Stimulated activated CD4-positive, alpha-beta T cell treated with anti-CD3 and anti-CD28 coated beads, Interleukin-2, amount 100 ng/mL, for 24 hours (primary cell): ENCODE measurements around the gene SC5D.

Experiments used
- DNase-seq, 2 donors: peaks; one replicate each; pipeline ENCODE4 v3.0.0-alpha.2; 2020

Gene SC5D

DNA sequence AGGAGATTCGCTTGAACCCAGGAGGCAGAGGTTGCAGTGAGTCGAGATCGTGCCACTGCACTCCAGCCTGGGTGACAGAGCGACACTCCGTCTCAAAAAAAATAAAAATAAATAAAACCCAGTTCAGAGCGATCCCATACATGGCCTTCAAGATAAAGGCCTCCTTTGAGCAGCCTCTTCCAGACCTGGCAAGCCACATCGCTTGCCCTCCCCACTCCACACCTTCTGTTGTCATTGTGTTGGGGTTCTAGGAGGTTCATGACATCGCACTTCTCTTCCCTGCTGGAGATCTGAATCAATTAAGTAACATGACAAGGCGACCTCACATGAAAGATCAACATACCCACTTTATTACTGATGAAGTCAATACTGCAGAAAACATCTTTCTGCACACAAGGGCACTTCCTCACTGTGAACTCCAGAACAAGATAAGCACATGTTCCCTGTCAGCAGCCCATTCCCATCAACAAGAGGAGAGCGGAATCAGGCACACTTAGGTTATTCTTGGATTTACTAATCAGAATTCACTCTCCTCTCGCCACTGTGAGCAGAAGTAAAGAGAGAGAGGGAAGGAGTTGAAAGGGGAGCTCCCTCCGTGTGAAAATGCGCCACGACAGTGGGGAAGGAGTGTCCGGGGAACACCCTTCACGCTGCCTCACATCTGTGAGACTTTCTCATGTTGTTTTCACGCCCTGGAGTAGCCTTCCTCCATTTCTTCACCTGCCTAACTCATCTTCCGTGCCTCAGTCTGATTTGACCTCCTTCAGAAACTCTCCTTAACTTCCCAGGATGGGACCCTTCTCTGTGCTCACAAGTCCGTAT lies 38.3 kb downstream of the SC5D start:
- DNase-seq: no peak

DNA sequence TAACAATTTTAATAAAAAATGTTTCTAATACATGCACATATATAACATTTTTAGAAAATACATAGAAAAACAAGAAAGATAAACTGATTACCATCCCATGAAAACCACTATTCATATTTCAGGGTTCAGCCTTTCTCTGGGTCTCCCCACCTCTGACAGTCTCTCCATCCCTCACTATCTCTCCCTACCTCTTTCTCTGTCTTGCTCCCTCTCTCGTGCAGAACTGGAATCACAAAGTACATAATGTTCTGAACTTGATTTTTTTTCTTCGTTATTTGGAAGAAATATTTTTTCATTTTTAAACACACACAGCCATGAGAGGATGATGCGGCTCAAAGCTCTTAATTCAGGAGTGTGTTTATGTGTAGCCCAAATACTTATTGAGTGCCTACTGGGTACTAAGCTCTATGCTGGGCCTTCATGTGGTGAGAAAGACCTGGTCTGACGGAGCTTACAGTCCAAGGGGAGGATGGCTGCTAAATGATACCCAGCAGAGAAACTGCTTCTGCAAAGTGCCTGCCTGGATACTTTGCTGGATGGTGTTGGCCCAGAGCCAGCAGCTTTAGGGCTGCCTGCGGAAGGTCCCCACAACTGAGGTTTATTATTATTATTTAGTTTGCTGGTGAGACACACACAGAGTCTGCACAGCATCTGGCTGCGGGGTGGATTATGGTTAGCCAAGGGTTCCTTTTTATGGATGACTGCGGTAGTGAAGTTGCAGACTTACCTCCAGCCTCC lies 42.6 kb downstream of the SC5D start:
- DNase-seq: no peak

DNA sequence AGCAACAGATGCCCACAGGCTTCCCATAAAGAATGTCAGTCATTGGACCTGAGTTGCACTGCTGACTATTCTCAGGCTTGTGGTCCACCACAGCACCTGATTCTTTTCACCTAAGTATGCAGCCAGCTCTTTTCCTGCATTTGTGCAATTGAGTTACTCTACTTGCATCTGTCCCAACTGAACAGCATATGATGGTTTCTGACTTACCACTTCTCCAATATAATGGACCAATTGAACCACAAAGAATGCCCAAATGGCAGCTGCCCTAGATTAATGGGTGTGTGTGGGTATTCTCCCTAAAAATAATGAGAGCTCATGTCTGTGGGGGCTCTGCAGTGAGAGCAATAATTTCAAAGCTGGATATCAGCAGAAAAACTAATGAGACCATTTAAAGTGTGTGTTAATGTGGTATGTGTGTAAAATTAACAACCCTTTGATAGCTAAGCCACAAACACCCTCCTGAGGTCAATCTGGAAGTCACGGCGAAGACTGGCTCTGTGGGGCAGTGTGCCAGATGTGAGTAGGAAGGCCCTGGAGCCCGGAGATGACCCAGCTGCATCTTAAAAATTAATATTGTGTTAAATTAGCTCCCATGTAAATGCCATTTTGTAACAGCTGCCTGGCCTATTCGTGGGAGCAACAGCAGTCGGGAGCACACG lies 43.8 kb downstream of the SC5D start:
- DNase-seq: no peak

DNA sequence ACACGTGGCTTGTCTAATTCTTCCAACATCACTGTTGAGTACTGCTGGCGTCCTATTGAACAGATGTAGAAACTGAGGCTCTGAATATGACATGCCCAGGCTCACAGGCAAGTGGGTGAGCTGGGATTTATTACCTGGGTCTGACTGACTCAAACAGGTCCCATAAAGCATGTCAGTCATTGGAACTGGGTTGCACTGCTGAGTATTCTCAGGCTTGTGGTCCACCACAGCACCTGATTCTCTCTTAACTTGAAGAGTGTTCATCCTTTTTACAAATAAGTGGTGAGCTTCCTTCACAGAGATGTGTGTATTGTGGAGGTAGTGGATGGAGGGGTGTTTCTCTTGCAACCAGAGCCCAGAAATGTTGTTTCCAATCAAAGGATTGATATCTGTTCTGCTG lies 44.5 kb downstream of the SC5D start:
- DNase-seq: no peak

DNA sequence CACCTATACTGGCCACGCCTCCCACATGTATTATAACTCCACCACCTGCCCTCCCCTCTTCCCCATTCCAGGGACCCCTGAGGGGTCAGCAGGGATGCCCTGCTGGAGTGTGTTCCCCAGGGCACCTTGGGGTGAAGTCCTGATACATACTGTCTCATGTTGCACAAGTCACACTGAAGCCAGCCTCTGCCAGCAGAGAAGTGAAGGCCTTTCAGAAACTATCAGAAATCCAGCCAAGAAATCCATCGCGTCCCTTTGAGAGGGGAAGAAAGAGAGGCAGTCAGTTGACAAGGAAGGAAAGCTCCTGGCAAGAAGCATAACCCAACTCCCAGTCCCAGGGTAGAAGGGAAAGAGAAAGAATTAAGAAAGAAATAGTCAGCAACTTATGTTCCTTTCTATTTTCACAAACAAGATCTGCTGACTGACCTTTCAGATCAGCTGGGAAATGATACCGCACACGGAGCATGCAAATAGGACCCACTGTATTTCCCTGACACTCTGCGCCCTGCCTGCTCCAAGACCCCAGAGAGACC lies 45.2 kb downstream of the SC5D start:
- DNase-seq: no peak

DNA sequence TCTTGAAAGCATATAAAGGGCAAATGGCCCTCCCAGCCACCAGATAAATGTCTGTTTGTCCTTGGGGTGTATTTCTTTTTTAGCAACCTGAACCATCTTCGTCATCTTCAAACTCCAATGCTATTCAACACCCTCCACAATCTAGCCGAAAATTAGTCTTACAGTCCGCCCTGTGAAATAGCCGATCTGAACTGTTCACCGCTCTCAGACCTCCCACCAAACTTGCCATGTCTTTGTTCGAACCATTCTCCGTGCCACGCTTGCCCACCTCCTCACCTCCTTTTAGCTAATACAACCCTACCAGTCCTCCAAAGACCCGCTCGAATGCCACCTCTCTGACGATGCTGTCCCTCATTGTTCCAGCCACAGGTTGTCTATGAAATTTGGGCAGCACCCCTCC lies 46.0 kb downstream of the SC5D start:
- DNase-seq: no peak

DNA sequence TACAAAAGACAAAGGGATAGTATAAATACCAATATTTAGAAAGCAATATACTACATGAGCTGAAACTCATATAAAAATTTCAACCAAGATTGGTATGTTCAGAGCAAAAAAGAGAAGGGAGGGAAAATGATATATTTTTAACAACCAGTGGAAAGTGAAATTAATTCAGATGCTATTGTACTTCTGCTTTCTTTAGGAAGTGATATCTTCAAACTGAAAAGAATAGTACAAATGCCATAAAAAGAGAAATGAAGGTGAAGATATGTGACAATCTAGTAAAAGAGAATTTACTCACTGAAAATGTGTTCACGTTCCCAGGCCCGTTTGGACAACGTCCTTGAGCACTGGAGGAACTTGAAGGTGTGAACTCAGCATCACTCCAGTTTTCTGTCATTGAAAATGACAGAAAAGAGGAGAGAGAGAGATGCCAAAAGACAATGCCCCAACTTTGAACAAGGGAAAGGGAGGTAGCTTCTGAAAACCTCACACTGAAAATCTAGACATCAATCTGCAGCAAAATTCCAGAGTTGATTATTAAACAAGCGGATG lies 47.5 kb downstream of the SC5D start:
- no peak for DNase-seq

DNA sequence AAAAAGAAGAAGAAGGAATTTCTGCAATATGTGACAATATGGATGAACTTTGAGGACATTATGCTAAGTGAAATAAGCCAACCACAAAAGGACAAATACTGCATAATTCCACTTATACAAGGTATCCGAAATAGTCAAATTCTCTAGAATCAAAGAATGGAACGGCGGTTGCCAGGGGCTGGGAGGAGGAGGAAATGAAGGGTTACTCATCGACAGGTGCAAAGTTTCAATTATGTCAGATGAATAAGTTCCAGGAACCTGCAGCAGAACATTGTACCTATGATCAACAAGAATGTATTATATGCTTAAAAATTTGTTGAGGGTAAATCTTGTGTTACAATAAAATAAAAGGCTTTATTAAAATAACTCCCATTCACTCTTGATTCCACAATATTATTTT lies 49.0 kb downstream of the SC5D start:
- DNase-seq: no peak

DNA sequence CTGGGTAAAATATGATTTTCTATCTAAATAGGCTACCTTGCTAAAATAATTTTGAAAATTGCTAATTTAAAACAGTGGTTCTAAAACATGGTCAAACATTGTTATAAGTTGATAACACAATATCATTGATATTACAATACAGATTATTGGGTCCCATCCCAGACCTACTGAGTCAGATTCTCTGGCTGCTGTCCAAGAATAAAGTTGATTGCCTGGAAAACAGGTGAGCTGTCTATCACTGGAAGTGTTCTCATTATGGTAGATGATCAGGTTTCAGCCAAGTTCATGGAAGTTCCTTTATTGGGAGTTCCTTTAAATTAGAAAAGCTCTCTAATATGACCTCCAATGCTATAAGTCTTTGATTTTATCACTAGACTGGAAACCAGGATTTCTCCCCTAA lies 52.3 kb downstream of the SC5D start:
- DNase-seq: no peak

DNA sequence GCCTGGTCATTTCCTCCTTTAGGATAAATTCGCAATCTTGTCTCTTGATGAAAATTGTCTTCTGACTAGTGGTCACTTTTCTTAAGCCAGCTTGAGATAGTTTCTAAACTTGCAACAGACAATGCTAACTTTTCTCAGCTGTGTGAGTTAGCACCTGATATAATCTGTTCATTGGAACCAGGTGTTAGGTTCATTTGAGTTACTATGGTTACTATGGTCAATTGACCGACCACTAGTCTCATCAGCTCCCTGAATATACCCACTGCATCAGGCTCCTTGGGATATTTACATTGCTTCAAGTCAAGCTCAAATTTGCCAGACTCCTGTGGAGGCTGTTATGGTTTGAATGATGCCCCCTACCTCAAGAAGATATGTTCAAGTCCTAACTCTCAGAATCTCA lies 54.5 kb downstream of the SC5D start:
- DNase-seq: no peak

DNA sequence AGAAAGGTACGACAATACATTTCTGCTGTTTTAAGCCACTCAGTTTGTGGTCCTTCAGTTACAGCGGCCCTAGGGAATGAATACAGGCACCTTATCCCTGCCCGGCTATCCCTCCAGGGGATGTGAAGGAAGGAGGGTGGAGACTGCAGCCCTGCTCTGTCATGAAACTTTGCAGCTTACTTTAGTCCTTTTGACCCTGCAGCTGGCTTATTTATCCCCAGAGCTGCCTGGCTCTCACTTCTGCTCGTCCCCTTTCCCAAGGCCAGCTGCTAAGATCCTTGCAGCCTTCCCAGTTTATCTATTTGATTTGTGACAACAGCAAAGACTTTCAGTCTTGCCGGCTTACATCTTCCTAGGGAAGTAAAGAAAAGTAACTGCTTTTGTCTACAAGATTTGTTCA lies 55.2 kb downstream of the SC5D start:
- DNase-seq: no peak

DNA sequence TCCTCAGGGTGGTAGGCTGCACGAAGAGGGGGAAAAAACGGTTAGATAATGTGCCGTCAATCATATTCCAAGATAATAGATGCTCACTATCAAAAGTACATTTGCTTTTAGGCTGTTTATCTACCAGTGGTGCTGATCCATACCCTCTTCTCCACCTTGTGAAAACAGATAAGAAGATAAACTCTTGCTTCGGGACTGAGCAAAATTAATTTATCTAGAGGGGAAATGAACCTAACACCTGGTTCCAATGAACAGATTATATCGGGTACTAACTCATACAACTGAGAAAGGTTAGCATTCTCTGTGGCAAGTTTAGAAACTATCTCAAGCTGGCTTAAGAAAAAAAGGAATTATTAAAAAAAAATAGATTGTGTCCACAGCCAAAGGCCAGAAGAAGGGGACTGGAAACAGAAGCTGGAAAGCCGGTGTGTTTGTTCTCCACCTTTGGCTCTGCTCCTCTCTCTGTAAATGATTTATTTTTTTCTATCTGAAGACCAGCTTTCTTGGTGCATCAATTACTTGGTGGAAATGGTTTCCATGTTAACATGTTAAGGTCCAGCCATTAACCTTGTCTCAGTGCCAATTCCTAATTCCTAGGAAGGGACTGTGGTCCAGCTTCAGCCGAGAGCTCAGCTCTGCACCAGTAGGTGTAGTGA lies 55.8 kb downstream of the SC5D start:
- no peak for DNase-seq

DNA sequence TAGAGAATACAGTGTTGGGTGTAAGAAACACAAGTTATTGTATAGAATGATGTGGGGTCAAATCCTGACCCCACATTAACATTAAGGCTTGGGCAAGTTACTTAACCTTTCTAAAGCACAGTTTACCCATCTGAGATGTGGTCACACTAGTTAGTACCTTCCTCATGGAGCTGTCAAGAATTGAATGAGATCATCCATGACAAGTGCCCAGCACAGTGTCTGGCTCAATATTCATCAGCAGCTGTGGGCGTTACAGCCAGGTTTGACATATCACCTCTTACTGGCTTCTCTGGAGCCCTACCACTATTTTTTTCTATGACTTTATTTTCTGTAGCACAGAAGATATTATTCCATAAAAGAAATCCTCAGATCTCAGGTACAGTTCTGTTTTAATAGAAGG lies 57.2 kb downstream of the SC5D start:
- no peak for DNase-seq

DNA sequence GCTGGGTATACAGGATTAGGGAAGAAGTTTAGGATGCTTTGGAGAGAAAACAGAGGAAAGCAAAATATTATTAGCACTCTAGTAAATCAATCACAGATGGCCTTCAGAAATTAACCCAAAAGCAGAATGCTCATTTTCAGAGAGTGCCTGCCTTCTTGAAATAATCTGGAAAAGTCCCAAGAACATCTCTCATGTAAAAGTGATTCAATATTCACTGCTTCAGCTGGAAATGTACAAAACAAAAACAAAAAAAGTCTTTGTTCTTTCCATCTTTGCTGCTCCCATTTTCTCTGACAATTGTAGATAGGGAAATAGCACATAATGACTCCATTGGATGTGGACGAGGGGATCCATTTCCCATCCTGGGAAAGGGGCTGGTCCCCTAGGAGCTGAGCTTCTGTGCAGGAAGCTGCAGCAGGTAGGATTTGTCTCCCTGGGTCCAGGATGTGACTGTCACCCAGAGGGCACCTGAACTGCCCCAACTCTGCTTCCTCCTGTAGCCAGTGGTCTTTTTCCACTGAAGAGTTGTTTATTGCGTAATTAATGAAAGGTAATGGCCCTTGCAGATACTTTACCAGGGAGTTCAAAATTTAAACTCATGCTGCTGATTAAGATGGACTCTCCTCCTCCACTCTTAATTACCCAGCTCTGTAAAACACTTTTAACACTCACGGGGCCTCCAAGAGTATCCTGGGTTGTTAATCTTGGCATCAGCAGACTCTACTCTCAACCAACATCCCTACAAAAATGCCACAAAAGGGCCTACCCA lies 57.9 kb downstream of the SC5D start:
- DNase-seq: no peak

DNA sequence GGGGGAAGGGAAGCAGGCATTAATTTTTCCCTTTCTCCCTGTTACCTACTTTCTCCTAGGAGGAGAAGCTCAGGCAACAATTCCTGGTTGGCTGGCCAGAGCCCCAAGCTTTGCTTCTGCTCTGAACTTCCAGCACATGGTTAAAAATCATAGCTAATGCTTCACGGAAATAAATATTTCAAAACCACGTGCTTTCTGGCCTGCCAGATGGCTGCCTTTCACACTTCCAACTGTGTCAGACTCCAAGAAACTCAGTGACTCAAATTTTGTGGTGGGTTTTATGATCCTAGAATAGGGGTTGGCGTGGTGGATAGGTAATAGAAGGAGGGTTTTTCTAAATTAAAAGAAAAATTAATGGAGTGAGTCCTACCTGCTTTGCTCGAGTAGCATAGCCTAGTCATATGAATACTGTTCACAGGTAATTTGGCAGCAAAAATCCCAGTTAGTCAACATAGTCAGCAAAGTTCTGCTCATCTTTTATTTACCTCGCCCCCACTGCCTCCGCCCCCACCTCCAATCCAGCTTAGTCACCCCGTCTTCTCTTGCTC lies 58.6 kb downstream of the SC5D start:
- no peak for DNase-seq

DNA sequence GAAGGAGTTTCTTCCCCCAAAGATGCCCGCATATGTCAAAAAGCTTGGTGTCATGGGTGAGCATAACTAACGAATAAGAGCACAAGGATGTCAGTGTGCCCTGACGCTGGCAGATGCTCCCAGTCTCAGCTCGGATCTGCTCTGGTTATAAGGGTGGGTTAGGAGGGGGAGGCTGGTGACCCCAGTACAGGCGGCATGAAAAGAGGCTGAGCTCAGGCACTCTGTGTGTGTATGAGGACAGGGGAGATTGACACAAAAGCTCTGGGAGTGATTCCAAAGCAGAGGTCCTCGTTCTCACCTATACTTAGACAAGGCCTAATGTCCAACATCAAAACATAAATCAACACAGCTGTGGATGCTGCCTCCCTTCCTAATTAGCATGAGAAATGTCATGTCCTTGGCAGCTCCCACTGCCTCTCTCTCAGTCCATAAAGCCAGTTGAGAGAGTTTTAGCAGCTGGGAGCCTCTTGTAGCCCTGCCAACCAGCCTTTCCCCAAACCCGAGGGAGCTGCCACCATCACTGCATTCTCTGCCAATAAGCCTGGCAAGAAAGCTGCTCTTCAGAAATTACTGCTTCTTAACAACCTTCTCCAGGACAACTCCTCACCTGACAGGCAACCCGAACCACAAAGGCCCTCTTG lies 59.8 kb downstream of the SC5D start:
- no peak for DNase-seq

DNA sequence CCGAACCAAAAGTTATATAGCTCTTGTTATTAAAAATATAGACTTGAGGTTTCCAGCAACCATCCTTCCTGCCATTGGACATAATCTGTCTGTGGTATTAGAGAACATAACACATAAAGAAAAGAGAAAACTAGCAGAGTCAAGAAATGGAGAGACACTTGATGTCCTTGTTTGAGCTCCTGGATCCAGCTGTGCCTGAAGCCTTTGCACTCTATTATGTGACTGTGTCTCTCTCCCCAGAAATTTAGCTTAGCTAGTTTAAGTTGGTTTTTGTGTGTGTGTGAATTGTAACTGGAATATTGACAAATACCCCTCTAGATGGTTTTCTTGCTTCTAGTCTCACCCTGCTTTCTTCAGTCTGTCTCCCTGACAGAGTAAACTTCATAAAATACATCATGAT lies 61.6 kb downstream of the SC5D start:
- no peak for DNase-seq

DNA sequence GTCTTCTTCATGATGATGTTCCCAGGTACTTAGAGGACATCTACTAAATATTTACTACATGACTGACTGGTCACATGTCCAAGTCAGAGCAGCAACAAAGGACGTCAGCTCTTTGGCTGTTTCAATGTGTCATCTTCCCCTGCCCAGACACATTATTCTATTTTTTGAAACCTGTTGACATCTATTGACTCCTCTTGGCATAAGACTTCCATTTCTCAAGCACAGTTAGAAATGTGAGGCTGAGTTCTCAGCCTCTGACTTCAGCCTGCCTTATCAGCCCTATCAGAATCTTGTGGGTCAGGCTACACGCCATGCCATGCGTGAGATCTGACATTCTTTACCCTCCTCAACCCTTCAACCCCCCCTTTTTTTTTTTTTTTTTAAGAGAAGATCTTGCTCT lies 63.8 kb downstream of the SC5D start:
- DNase-seq: no peak
